Measurements from ENCODE around the gene ANXA6. TPM values are rescaled to one million over a fixed set of nuclear protein-coding genes. Genes with fewer than 3 reads are reported as not detected.

The ANXA6 gene
- total RNA-seq, 3 donors from 2014 or later (not counting 1 experiment from before 2014, with no cell fraction given) = 504 to 629 (median 535) TPM

- peak in 1 of 3 donors; percentile 12 for ATAC-seq
- no peak for DNase-seq
- peak overlapping the region in 1 of 2 donors; percentile 68 for H3K27ac Mint-ChIP-seq
- H3K27ac ChIP-seq (ENCODE audit: low read length) = no peak overlapping the region
- no peaks in the 10 kb centered on the region for H3K9me3 Mint-ChIP-seq
- no peak overlapping the region for H3K4me3 Mint-ChIP-seq
- H3K27me3 Mint-ChIP-seq (ENCODE audit: low read depth in 2 of 2) = no peaks in the 10 kb centered on the region
- H3K27me3 ChIP-seq (ENCODE audit: control insufficient read depth, insufficient read depth, low read length) = no peaks in the 10 kb centered on the region
- intact Hi-C loops (cut with micrococcal nuclease) = no loop called here
- H3K4me1 ChIP-seq (ENCODE audit: control insufficient read depth, insufficient read depth, low read length) = peaks cover 36% of the 10 kb centered on the region
- WGBS (ENCODE audit: insufficient coverage) = 91% methylated on average over 25 of the region's 25 CpGs
- peaks cover 25 to 29% of the 10 kb centered on the region in 2 donors for H3K4me1 Mint-ChIP-seq
- no peaks in the 10 kb centered on the region for H3K9me3 ChIP-seq (ENCODE audit: control insufficient read depth, insufficient read depth, low read length)
- H3K4me3 ChIP-seq (ENCODE audit: low read length) = no peak overlapping the region
- H3K36me3 Mint-ChIP-seq = no peaks in the 10 kb centered on the region
- TF ChIP-seq CTCF (IDR thresholded peaks at IDR 0.05) = no peak
- H3K36me3 ChIP-seq (ENCODE audit: control insufficient read depth, insufficient read depth, low read length) = peaks cover 79% of the 10 kb centered on the region
These were observed 100.9 kb downstream of the ANXA6 start for GRCh38 chr5:151056379-151057325.

- DNase-seq (no peak), ATAC-seq (no peak)
- Histone ChIP-seq H3K27ac (ENCODE audit: low read length) (no peak overlapping the region), H3K27me3 (ENCODE audit: control insufficient read depth, insufficient read depth, low read length) (no peaks in the 10 kb centered on the region), H3K36me3 (ENCODE audit: control insufficient read depth, insufficient read depth, low read length) (peaks cover 76% of the 10 kb centered on the region), H3K4me1 (ENCODE audit: control insufficient read depth, insufficient read depth, low read length) (peaks cover 33% of the 10 kb centered on the region), H3K9me3 (ENCODE audit: control insufficient read depth, insufficient read depth, low read length) (no peaks in the 10 kb centered on the region), H3K4me3 (ENCODE audit: low read length) (no peak overlapping the region)
- no peaks in the 10 kb centered on the region for H3K36me3 Mint-ChIP-seq
- no peaks in the 10 kb centered on the region for H3K9me3 Mint-ChIP-seq
- no peak for TF ChIP-seq CTCF (IDR thresholded peaks at IDR 0.05)
- H3K27ac Mint-ChIP-seq = no peak overlapping the region
- H3K27me3 Mint-ChIP-seq (ENCODE audit: low read depth in 2 of 2) = no peaks in the 10 kb centered on the region
- intact Hi-C loops (cut with micrococcal nuclease) = no loop called here
- peaks cover 26 to 31% of the 10 kb centered on the region in 2 donors for H3K4me1 Mint-ChIP-seq
- WGBS (ENCODE audit: insufficient coverage) = 83% methylated on average over 6 of the region's 6 CpGs
- no peak overlapping the region for H3K4me3 Mint-ChIP-seq
These were observed 102.2 kb downstream of the ANXA6 start for GRCh38 chr5:151055336-151055735.

GRCh38 chr5:151054709-151055108 is 102.9 kb downstream of the ANXA6 start:
- H3K36me3 Mint-ChIP-seq = no peaks in the 10 kb centered on the region
- DNase-seq (no peak), ATAC-seq (no peak)
- H3K4me1 ChIP-seq (ENCODE audit: control insufficient read depth, insufficient read depth, low read length) = peaks cover 26% of the 10 kb centered on the region
- H3K36me3 ChIP-seq (ENCODE audit: control insufficient read depth, insufficient read depth, low read length) = peaks cover 76% of the 10 kb centered on the region
- WGBS (ENCODE audit: insufficient coverage) = 100% methylated on average over 3 of the region's 3 CpGs
- H3K27ac Mint-ChIP-seq = no peak overlapping the region
- H3K27me3 ChIP-seq (ENCODE audit: control insufficient read depth, insufficient read depth, low read length) = no peaks in the 10 kb centered on the region
- H3K4me3 ChIP-seq (ENCODE audit: low read length) = no peak overlapping the region
- no peaks in the 10 kb centered on the region for H3K27me3 Mint-ChIP-seq (ENCODE audit: low read depth in 2 of 2)
- no peaks in the 10 kb centered on the region for H3K9me3 ChIP-seq (ENCODE audit: control insufficient read depth, insufficient read depth, low read length)
- H3K9me3 Mint-ChIP-seq = no peaks in the 10 kb centered on the region
- TF ChIP-seq CTCF (IDR thresholded peaks at IDR 0.05) = no peak
- peaks cover 19 to 24% of the 10 kb centered on the region in 2 donors for H3K4me1 Mint-ChIP-seq
- intact Hi-C loops (cut with micrococcal nuclease) = no loop called here
- H3K4me3 Mint-ChIP-seq = no peak overlapping the region
- H3K27ac ChIP-seq (ENCODE audit: low read length) = no peak overlapping the region

All from natural killer cell (primary cell).